D721Med (cell line): ENCODE measurements around the gene PDZRN4.

ENCODE experiments used
- DNase-seq: peaks from one replicate; pipeline ENCODE4 v3.0.0; 2011; ENCODE audit warnings: low spot score; ENCODE audit not compliant: insufficient read length
- FAIRE-seq: peaks from 2 replicates; lab custom pipeline; 2011; peaks lifted over from hg19 to GRCh38; lab: Jason Lieb, UNC
- CTCF ChIP-seq: IDR thresholded peaks from 2 replicates; pipeline ENCODE4 v1.5.1; 2012; ENCODE audit warnings: mild to moderate bottlenecking, control low read depth; ENCODE audit not compliant: insufficient read depth; ENCODE audit errors: missing control alignments

The PDZRN4 gene

GRCh38 chr12:41497409-41497808 is 309.3 kb downstream of the PDZRN4 start:
- TF ChIP-seq CTCF: no peak
- DNase-seq (no peak), FAIRE-seq (no peak)

GRCh38 chr12:41504976-41505375 is 316.9 kb downstream of the PDZRN4 start:
- no peak for TF ChIP-seq CTCF
- DNase-seq (no peak), FAIRE-seq (no peak)

- FAIRE-seq (no peak), DNase-seq (no peak)
- TF ChIP-seq CTCF: no peak
These were observed 319.2 kb downstream of the PDZRN4 start for GRCh38 chr12:41507286-41507685.

GRCh38 chr12:41509271-41510055 is 321.3 kb downstream of the PDZRN4 start:
- FAIRE-seq (no peak), DNase-seq (no peak)
- TF ChIP-seq CTCF: no peak

- no peak for DNase-seq
- no peak for TF ChIP-seq CTCF
- FAIRE-seq: no peak
These were observed 322.4 kb downstream of the PDZRN4 start for GRCh38 chr12:41510470-41510869.

GRCh38 chr12:41511247-41511646 is 323.1 kb downstream of the PDZRN4 start:
- no peak for DNase-seq
- no peak for TF ChIP-seq CTCF
- FAIRE-seq: peak; percentile 64

- FAIRE-seq: no peak
- TF ChIP-seq CTCF: no peak
- DNase-seq: no peak
These were observed 324.4 kb downstream of the PDZRN4 start for GRCh38 chr12:41512497-41512896.
